Measurements from ENCODE around the gene LRRC41. TPM values are rescaled to one million over a fixed set of nuclear protein-coding genes. Genes with fewer than 3 reads are reported as not detected.
"Not testable (repeated sequence)": the region's sequence is repeated elsewhere in the genome, so short reads cannot be mapped to it uniquely, and the experiment has no call there.

LRRC41 gene
- total RNA-seq, 1 donor from 2014 or later: 102 TPM

DNA sequence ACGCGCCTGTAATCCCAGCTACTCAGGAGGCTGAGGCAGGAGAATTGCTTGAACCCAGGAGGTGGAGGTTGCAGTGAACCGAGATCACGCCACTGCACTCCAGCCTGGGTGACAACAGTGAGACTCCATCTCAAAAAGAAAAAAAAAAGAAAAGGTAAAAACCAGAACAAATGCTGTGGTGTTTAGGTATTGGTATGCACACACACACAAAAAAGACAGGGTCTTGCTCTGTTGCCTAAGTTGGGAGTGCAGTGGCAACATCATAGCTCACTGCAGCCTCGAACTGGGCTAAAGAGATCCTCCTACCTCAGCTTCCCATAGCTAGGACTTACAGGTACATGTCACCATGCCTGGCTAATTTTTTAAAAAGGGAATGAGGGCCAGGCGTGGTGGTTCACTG lies 15.9 kb upstream of the LRRC41 start:
- not testable (repeated sequence) for H3K36me3 ChIP-seq (ENCODE audit: control insufficient read depth, insufficient read depth, low read length); DNase-seq (ENCODE audit: low read depth); H3K4me3 ChIP-seq (ENCODE audit: low read depth, low read length); H3K27me3 ChIP-seq (ENCODE audit: control insufficient read depth, insufficient read depth, low read length)

DNA sequence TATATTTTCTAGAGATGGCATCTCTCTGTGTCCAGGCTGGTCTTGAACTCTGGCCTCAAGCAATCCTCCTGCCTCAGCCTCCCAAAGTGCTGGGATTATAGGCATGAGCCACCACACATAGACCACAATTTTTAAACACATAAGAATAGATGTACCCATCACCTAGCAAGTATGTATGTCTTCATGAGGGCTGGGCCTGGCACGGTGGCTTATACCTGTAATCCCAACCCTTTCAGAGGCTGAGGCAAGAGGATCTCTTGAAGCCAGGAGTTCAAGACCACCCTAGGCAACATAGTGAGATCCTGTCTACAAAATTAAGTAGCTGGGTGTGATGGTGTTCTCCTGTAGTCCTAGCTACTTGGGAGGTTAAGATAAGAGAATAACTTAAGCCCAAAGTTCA lies 13.9 kb upstream of the LRRC41 start:
- Histone ChIP-seq H3K36me3 (ENCODE audit: control insufficient read depth, insufficient read depth, low read length) (no peaks in the 10 kb centered on the region), H3K4me3 (ENCODE audit: low read depth, low read length) (no peak overlapping the region), H3K27me3 (ENCODE audit: control insufficient read depth, insufficient read depth, low read length) (no peaks in the 10 kb centered on the region)
- TF ChIP-seq CTCF (IDR thresholded peaks at IDR 0.05; ENCODE audit: insufficient read depth, low read length, poor library complexity, severe bottlenecking): no peak
- DNase-seq (ENCODE audit: low read depth): no peak

- Histone ChIP-seq H3K27me3 (ENCODE audit: control insufficient read depth, insufficient read depth, low read length) (no peaks in the 10 kb centered on the region), H3K4me3 (ENCODE audit: low read depth, low read length) (no peak overlapping the region), H3K36me3 (ENCODE audit: control insufficient read depth, insufficient read depth, low read length) (no peaks in the 10 kb centered on the region)
- DNase-seq (ENCODE audit: low read depth): no peak
- TF ChIP-seq CTCF (IDR thresholded peaks at IDR 0.05; ENCODE audit: insufficient read depth, low read length, poor library complexity, severe bottlenecking): no peak
Measured at GRCh38 chr1:46315669-46316403, 12.4 kb upstream of the LRRC41 start.

- TF ChIP-seq CTCF (IDR thresholded peaks at IDR 0.05; ENCODE audit: insufficient read depth, low read length, poor library complexity, severe bottlenecking): no peak
- H3K4me3 ChIP-seq (ENCODE audit: low read depth, low read length): no peak overlapping the region
- H3K36me3 ChIP-seq (ENCODE audit: control insufficient read depth, insufficient read depth, low read length): peaks cover 1% of the 10 kb centered on the region
- no peaks in the 10 kb centered on the region for H3K27me3 ChIP-seq (ENCODE audit: control insufficient read depth, insufficient read depth, low read length)
- DNase-seq (ENCODE audit: low read depth): no peak
Measured at GRCh38 chr1:46310321-46310720, 6.9 kb upstream of the LRRC41 start.

DNA sequence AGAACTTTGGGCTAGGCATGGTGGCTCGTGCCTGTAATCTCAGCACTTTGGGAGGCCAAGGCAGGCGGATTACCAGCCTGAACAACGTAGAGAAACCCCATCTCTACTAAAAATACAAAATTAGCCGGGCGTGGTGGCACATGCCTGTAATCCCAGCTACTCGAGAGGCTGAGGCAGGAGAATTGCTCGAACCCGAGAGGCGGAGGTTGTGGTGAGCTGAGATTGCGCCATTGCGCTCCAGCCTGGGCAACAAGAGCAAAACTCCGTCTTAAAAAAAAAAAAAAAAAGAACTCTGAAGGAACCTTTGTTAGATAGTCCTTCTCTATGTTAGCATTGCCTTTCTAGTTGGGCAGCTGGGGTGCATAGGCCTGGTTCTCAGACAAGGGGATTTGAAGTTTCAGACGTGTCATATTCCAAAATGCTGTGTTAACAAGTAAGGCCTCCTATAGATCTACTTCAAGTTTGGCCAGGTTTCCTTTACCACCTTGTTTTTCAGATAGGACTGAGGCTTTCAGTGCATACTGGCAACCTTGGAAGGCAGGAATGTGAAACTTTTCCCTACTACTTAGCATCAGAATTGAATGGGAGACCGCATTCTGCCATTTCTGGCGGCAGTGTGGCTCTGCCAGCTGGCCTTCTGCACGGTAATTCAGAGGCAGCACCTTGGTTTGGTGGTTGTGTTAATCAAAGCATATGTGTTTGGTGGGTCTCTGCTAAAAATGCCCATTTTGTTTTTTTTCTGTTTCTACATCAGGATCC lies 6.2 kb upstream of the LRRC41 start:
- DNase-seq (ENCODE audit: low read depth): no peak
- Histone ChIP-seq H3K36me3 (ENCODE audit: control insufficient read depth, insufficient read depth, low read length) (peaks cover 1% of the 10 kb centered on the region), H3K4me3 (ENCODE audit: low read depth, low read length) (no peak overlapping the region), H3K27me3 (ENCODE audit: control insufficient read depth, insufficient read depth, low read length) (no peaks in the 10 kb centered on the region)
- TF ChIP-seq CTCF (IDR thresholded peaks at IDR 0.05; ENCODE audit: insufficient read depth, low read length, poor library complexity, severe bottlenecking): no peak

DNA sequence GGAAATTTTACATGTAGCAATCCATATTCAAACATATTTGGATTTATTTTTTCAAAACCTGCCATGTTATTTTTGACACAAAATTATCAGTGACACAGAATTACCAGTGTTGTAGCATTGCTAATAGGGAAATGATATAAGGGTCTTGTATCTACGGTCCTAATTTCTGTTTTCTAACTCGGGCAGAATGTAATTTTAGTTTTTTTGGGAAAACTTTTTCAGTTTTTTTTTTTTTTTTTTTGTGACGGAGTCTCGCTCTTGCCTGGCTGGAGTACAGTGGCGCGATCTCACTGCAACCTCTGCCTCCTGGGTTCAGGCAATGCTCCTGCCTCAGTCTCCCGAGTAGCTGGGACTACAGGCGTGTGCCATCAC lies 2.7 kb upstream of the LRRC41 start:
- Histone ChIP-seq H3K27me3 (ENCODE audit: control insufficient read depth, insufficient read depth, low read length) (no peaks in the 10 kb centered on the region), H3K4me3 (ENCODE audit: low read depth, low read length) (no peak overlapping the region), H3K36me3 (ENCODE audit: control insufficient read depth, insufficient read depth, low read length) (peaks cover 1% of the 10 kb centered on the region)
- DNase-seq (ENCODE audit: low read depth): no peak
- no peak for TF ChIP-seq CTCF (IDR thresholded peaks at IDR 0.05; ENCODE audit: insufficient read depth, low read length, poor library complexity, severe bottlenecking)
